Stomach (tissue), 9 donors: ENCODE data around the gene CARMIL3. TPM values are rescaled to one million over a fixed set of nuclear protein-coding genes. Genes with fewer than 3 reads are reported as not detected.

Source experiments
- DNase-seq, 2 donors: peaks; one replicate each; pipeline versions ENCODE4 v3.0.0 to v3.0.0-alpha.2; 2013 to 2019
- H3K27ac ChIP-seq, 5 donors: fragments of 200-600 bp in 4 of 5; sonication (generic) in 4 of 5; one replicate each; pipeline ENCODE4 v1.5.1; 2013 to 2019; ENCODE audit warnings: mild to moderate bottlenecking in 1 of 5, moderate library complexity in 1 of 5
- H3K27me3 ChIP-seq, 3 donors: fragments of 200-600 bp; sonication (generic); one replicate each; pipeline ENCODE4 v1.5.1; 2017 to 2019; ENCODE audit warnings: mixed run types in 1 of 3
- H3K36me3 ChIP-seq, 4 donors: fragments of 200-600 bp; sonication (generic); 1 replicate in 3 of 4; 2 replicates in 1 of 4; pipeline ENCODE4 v1.5.1; 2016 to 2019
- H3K4me1 ChIP-seq, 4 donors: fragments of 200-600 bp; sonication (generic); one replicate each; pipeline ENCODE4 v1.5.1; 2016 to 2019
- H3K4me3 ChIP-seq, 4 donors: fragments of 200-600 bp; sonication (generic) in 3 of 4; one replicate each; pipeline ENCODE4 v1.5.1; 2016 to 2019; ENCODE audit warnings: mild to moderate bottlenecking in 1 of 4
- H3K9me3 ChIP-seq, 4 donors: fragments of 200-600 bp; sonication (generic); one replicate each; pipeline ENCODE4 v1.5.1; 2016 to 2019
- EP300 ChIP-seq: sonication (generic); formaldehyde crosslinking; IDR thresholded peaks from one replicate; pipeline ENCODE4 v1.6.1; 2017; ENCODE audit warnings: antibody characterized with exemption
- POLR2A ChIP-seq, 4 donors: fragments of 450-650 bp; IDR thresholded peaks; one replicate each; pipeline ENCODE4 v1.6.1; 2016; ENCODE audit warnings: antibody characterized with exemption in 4 of 4, control low read depth in 2 of 4, mild to moderate bottlenecking in 1 of 4, moderate library complexity in 1 of 4
- POLR2AphosphoS5 ChIP-seq, 3 donors: sonication (generic); formaldehyde crosslinking; IDR thresholded peaks; one replicate each; pipeline ENCODE4 v1.6.1; 2016; ENCODE audit warnings: antibody characterized with exemption in 3 of 3
- WGBS, 5 donors: extraction: QIAGEN DNeasy Blood & Tissue Kit in 3 of 5; methylation state at CpG; one replicate each; pipeline versions ENCODE4 v1.1.5 to v1.1.7; 2013 to 2018; 5-methylcytosine and 5-hydroxymethylcytosine counted together
- intact Hi-C: fragments of 100-400 bp; cut with DNase I; formaldehyde crosslinking; loops from one replicate; pipeline ENCODE4 v1.15.1; 2023; ENCODE audit warnings: low total_unique reads
- polyA plus RNA-seq, 3 donors: library from polyadenylated mRNA; stranded (reverse); fragments of 200-250 nt; gene quantifications; one replicate each; pipeline ENCODE4 v1.2.3, GENCODE V29; 2013
- total RNA-seq, 5 donors: library from RNA; depleted of rRNA; stranded (reverse); fragments of >200 nt; gene quantifications; one replicate each; pipeline versions ENCODE4 v1.1.0 to v1.2.3, GENCODE V29; 2014 to 2016
- TF ChIP-seq, protein P1 (sequence below), 7 experiments: fragments of 450-650 bp in 4 of 7; fragments of 200-600 bp in 3 of 7; sonication (generic) in 3 of 7; IDR thresholded peaks; one replicate each; pipeline ENCODE4 v1.5.1; 2016 to 2019; ENCODE audit warnings: antibody characterized with exemption in 7 of 7, control low read depth in 2 of 7, mild to moderate bottlenecking in 1 of 7
- donor health status: healthy with polysubstance abuse.
- donor health status: Bipolar disorder and iron deficiency.
- donor health status: healthy.

CARMIL3 gene
- total and polyA plus RNA-seq, 8 donors, result 0.14 to 2.0 (median 0.50) TPM; not detected in 2

DNA sequence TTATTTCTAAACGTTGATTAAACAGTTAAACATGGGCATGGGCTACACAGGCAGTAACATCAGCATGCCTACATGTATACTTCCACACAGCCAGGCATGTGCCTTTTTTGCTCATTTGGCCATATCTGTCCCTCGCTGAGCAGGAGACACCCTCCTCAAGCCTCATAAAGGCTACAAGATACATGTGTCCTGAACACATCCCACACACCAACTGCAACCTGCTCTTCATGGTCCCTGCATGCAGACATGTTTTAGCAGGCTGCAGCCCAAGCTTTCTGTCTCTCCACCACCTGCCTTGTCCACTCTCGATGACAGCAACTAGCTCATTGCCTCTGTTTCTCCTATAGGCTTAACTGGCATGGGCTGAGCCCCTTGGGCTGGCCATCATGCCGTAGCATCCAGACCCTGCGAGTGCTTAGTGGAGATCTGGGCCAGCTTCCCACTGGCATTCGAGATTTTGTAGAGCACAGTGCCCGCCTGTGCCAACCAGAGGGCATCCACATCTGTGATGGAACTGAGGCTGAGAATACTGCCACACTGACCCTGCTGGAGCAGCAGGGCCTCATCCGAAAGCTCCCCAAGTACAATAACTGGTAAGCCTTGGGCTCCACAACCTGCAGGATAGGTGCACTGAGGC is 44.9 kb downstream of the CARMIL3 start:
- WGBS, 5 donors, result 94 to 97% (median 95%) methylated on average over 8 of the region's 8 CpGs
- H3K27me3 ChIP-seq, result no peaks in the 10 kb centered on the region
- no peak overlapping the region for H3K27ac ChIP-seq
- no peak for DNase-seq
- peaks cover 7 to 43% (median 37%) of the 10 kb centered on the region in 4 donors for H3K4me1 ChIP-seq
- no peaks in the 10 kb centered on the region for H3K9me3 ChIP-seq
- H3K4me3 ChIP-seq, result no peak overlapping the region
- H3K36me3 ChIP-seq, result peaks cover 0 to 37% (median 30%) of the 10 kb centered on the region in 4 donors
- intact Hi-C loops, result no loop called here
- TF ChIP-seq, protein P1, sequence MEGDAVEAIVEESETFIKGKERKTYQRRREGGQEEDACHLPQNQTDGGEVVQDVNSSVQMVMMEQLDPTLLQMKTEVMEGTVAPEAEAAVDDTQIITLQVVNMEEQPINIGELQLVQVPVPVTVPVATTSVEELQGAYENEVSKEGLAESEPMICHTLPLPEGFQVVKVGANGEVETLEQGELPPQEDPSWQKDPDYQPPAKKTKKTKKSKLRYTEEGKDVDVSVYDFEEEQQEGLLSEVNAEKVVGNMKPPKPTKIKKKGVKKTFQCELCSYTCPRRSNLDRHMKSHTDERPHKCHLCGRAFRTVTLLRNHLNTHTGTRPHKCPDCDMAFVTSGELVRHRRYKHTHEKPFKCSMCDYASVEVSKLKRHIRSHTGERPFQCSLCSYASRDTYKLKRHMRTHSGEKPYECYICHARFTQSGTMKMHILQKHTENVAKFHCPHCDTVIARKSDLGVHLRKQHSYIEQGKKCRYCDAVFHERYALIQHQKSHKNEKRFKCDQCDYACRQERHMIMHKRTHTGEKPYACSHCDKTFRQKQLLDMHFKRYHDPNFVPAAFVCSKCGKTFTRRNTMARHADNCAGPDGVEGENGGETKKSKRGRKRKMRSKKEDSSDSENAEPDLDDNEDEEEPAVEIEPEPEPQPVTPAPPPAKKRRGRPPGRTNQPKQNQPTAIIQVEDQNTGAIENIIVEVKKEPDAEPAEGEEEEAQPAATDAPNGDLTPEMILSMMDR (IDR thresholded peaks at IDR 0.05), result no peak
- no peak for TF ChIP-seq POLR2AphosphoS5 (IDR thresholded peaks at IDR 0.05)
- TF ChIP-seq POLR2A (IDR thresholded peaks at IDR 0.05), result no peak
- no peak for TF ChIP-seq EP300

DNA sequence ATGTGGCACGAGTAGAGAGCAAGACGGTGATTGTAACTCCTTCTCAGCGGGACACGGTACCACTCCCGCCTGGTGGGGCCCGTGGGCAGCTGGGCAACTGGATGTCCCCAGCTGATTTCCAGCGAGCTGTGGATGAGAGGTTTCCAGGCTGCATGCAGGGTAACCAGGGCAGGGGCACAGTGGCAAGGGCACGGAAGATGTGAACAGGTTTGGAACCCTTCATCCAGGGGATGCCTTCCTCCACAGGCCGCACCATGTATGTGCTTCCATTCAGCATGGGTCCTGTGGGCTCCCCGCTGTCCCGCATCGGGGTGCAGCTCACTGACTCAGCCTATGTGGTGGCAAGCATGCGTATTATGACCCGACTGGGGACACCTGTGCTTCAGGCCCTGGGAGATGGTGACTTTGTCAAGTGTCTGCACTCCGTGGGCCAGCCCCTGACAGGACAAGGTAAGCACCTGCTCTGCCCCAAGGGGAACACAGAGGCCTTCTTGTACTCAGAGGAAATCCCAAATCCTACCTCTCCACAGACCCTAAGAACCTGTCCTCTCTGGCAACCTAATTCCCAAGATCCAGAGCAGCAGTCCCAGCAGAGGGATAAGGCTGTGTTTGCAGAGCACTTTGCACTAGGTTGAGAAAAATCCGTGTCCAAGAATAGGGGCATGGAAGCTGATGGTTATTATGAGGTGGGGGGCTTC is 46.6 kb downstream of the CARMIL3 start:
- no peak for DNase-seq
- no peaks in the 10 kb centered on the region for H3K27me3 ChIP-seq
- intact Hi-C loops, result no loop called here
- no peak overlapping the region for H3K27ac ChIP-seq
- TF ChIP-seq POLR2AphosphoS5 (IDR thresholded peaks at IDR 0.05) (no peak), EP300 (no peak), POLR2A (IDR thresholded peaks at IDR 0.05) (no peak)
- TF ChIP-seq, protein P1 (IDR thresholded peaks at IDR 0.05), result no peak
- 87 to 96% (median 93%) methylated on average over 9 to 16 of the region's 16 CpGs for WGBS, 5 donors
- H3K9me3 ChIP-seq, result no peaks in the 10 kb centered on the region
- peaks cover 0 to 26% (median 26%) of the 10 kb centered on the region in 4 donors for H3K4me1 ChIP-seq
- H3K4me3 ChIP-seq, result no peak overlapping the region
- peaks cover 0 to 46% (median 40%) of the 10 kb centered on the region in 4 donors for H3K36me3 ChIP-seq

DNA sequence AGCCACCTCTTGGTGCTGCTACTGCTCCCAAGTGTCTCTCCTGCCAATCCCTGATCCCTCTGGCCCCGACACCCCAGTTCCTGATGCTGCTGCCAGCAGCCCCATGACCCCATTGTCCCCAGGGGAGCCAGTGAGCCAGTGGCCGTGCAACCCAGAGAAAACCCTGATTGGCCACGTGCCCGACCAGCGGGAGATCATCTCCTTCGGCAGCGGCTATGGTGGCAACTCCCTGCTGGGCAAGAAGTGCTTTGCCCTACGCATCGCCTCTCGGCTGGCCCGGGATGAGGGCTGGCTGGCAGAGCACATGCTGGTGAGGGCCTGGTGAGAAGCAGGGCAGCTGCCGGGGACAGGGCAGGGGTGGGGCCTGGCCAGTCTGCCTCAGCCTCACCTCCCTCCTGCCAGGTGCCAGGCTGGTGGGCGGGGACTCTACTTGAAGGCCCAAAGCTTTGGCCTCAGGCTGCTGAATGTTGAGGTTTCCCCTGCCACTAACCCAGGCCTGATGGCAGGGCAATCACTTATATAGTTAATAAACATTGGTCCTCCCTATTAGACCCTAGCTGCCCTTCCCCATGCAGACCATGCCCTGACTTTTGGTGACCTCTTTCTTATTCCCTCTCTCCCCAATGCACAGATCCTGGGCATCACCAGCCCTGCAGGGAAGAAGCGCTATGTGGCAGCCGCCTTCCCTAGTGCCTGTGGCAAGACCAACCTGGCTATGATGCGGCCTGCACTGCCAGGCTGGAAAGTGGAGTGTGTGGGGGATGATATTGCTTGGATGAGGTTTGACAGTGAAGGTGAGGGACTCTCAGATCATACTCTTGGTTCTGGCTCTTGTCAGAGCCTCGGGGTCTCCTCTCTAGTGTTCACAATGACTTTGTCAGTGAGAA is 47.4 kb downstream of the CARMIL3 start:
- WGBS, 5 donors, result 58 to 69% (median 63%) methylated on average over 11 to 17 of the region's 17 CpGs
- Histone ChIP-seq H3K27ac (no peak overlapping the region), H3K27me3 (no peaks in the 10 kb centered on the region), H3K4me3 (no peak overlapping the region), H3K36me3 (peaks cover 0 to 54% (median 47%) of the 10 kb centered on the region in 4 donors), H3K9me3 (no peaks in the 10 kb centered on the region), H3K4me1 (peaks cover 0 to 21% (median 20%) of the 10 kb centered on the region in 4 donors)
- TF ChIP-seq, protein P1 (IDR thresholded peaks at IDR 0.05), result no peak
- TF ChIP-seq POLR2AphosphoS5 (IDR thresholded peaks at IDR 0.05), result no peak
- no peak for TF ChIP-seq POLR2A (IDR thresholded peaks at IDR 0.05)
- no peak for TF ChIP-seq EP300
- DNase-seq, result peak in 1 of 2 donors; percentile 69
- intact Hi-C loops, result no loop called here
